ENCODE measurements around the gene B9D2. TPM values are rescaled to one million over a fixed set of nuclear protein-coding genes. Genes with fewer than 3 reads are reported as not detected.

Gene B9D2
- total RNA-seq, 1 donor from 2014 or later = 2.5 TPM

DNA sequence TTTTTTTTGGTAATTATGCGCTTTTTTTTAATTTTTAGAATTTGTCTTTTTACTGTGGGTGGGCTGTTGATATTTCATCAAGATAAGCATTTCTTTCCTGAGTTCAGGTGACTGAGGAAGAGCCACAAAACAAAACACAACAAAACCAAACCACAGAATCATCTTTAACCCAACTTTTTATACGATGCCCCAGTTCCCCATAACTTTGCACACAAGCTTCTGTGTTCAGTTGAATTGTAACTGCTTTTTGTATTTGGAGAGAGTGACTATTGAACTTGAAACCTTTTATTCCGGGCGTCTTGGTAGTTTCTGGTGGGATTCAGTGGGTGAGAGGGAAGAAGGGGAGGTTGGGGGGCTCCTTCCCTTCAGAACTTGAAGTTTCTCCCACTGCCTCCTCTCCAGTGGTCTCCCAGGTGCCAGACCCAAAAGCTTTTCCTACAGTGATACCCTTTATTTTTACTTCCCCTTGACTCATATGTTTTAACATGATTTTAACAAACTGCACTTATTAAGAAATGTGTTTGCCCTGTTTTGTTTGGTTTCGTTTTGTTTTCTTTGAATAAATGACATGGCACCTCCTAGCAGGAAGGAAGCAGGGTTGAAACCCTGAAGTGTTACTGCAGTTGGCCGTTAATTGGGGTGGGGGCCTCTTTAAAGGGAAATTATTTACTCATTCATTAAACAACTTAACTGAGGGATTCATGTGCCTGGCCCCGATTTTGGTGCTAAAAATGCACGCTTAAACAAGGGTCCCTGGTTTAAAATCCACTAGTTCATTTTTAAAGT is 56.7 kb downstream of the B9D2 start:
- Mint-ChIP-seq H3K4me1 (peaks cover 22% of the 10 kb centered on the region), H3K27me3 (ENCODE audit: insufficient read depth, low read depth) (peaks cover 5% of the 10 kb centered on the region), H3K4me3 (no peak overlapping the region), H3K27ac (peak overlapping the region; percentile 88), H3K9me3 (no peaks in the 10 kb centered on the region), H3K36me3 (peaks cover 20% of the 10 kb centered on the region)
- Histone ChIP-seq H3K79me2 (ENCODE audit: low read depth) (peaks cover 19% of the 10 kb centered on the region), H3K36me3 (peaks cover 7% of the 10 kb centered on the region), H3K4me3 (no peak overlapping the region), H3K9me3 (ENCODE audit: low read depth) (no peaks in the 10 kb centered on the region), H3K9ac (no peak overlapping the region), H3K4me2 (no peak overlapping the region), H3F3A (ENCODE audit: low read depth) (peaks cover 67% of the 10 kb centered on the region), H4K20me1 (ENCODE audit: low read depth) (peaks cover 6% of the 10 kb centered on the region), H3K27me3 (no peaks in the 10 kb centered on the region), H3K27ac (peak overlapping the region; percentile 85), H3K4me1 (peaks cover 10% of the 10 kb centered on the region), H2AFZ (replicated peaks) (no peak overlapping the region)
- DNase-seq (ENCODE audit: low spot score) = no peak
- no peak for TF ChIP-seq EZH2phosphoT487 (IDR thresholded peaks at IDR 0.05)
- TF ChIP-seq EZH2 (IDR thresholded peaks at IDR 0.05) = no peak
- TF ChIP-seq, protein P1, sequence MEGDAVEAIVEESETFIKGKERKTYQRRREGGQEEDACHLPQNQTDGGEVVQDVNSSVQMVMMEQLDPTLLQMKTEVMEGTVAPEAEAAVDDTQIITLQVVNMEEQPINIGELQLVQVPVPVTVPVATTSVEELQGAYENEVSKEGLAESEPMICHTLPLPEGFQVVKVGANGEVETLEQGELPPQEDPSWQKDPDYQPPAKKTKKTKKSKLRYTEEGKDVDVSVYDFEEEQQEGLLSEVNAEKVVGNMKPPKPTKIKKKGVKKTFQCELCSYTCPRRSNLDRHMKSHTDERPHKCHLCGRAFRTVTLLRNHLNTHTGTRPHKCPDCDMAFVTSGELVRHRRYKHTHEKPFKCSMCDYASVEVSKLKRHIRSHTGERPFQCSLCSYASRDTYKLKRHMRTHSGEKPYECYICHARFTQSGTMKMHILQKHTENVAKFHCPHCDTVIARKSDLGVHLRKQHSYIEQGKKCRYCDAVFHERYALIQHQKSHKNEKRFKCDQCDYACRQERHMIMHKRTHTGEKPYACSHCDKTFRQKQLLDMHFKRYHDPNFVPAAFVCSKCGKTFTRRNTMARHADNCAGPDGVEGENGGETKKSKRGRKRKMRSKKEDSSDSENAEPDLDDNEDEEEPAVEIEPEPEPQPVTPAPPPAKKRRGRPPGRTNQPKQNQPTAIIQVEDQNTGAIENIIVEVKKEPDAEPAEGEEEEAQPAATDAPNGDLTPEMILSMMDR (IDR thresholded peaks at IDR 0.05) = no peak

- Histone ChIP-seq H3K9me3 (ENCODE audit: low read depth) (no peaks in the 10 kb centered on the region), H3K4me2 (no peak overlapping the region), H3K9ac (no peak overlapping the region), H3K27ac (peak overlapping the region; percentile 85), H3K79me2 (ENCODE audit: low read depth) (peaks cover 7% of the 10 kb centered on the region), H3K36me3 (peaks cover 7% of the 10 kb centered on the region), H2AFZ (replicated peaks) (no peak overlapping the region), H3K27me3 (no peaks in the 10 kb centered on the region), H3K4me1 (peaks cover 5% of the 10 kb centered on the region), H3K4me3 (no peak overlapping the region), H3F3A (ENCODE audit: low read depth) (peaks cover 67% of the 10 kb centered on the region), H4K20me1 (ENCODE audit: low read depth) (peaks cover 6% of the 10 kb centered on the region)
- DNase-seq (ENCODE audit: low spot score) = no peak
- H3K4me3 Mint-ChIP-seq = no peak overlapping the region
- H3K4me1 Mint-ChIP-seq = peaks cover 18% of the 10 kb centered on the region
- TF ChIP-seq, protein P1 (IDR thresholded peaks at IDR 0.05) = no peak
- TF ChIP-seq EZH2 (IDR thresholded peaks at IDR 0.05) = no peak
- TF ChIP-seq EZH2phosphoT487 (IDR thresholded peaks at IDR 0.05) = no peak
- H3K36me3 Mint-ChIP-seq = peaks cover 28% of the 10 kb centered on the region
- no peaks in the 10 kb centered on the region for H3K9me3 Mint-ChIP-seq
- peaks cover 5% of the 10 kb centered on the region for H3K27me3 Mint-ChIP-seq (ENCODE audit: insufficient read depth, low read depth)
- no peak overlapping the region for H3K27ac Mint-ChIP-seq
Observed at GRCh38 chr19:41305927-41306793, 57.8 kb downstream of the B9D2 start.

DNA sequence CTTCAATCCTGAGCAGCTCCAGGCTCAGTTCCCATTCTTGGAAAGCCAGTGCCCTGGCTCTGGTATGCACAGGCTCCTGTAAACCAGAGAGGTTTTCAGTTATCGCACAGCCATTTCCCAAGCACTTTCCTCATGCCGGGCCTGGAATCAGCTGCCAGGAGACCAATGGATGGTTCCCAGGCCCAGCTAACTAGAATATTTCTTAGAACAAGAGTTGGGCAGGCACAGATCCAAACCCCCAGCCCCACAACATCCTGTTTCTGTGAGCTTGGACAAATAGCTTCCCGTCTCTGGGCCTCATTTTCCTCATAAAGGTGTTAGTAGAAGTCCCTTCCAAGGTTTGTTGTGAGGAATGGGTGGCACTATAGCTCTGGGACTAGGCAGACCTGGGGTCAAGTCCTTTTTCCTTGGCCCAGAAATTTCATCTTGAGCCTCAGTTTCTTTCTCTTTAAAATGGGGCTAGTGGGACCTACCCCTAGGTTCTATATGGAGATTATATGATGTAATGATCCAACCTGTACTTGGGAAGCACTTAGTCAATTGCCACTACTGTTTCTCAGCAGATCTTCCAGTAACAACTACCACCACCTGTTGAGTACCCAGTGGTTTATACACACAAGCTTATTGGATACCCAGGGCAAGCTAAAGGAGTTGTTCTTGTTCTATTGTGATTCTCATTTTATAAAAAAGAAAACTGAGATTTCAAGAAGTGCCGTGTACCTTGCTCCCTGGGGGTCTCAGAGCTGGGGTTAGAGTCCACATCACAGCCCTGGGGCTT is 59.1 kb downstream of the B9D2 start:
- peaks cover 28% of the 10 kb centered on the region for H3K36me3 Mint-ChIP-seq
- peaks cover 57% of the 10 kb centered on the region for H3F3A ChIP-seq (ENCODE audit: low read depth)
- peaks cover 13% of the 10 kb centered on the region for H3K4me1 Mint-ChIP-seq

More for the DNA sequence above, 59.1 kb downstream of the B9D2 start:
- Histone ChIP-seq H3K27ac (no peak overlapping the region), H4K20me1 (ENCODE audit: low read depth) (peaks cover 9% of the 10 kb centered on the region), H3K9me3 (ENCODE audit: low read depth) (no peaks in the 10 kb centered on the region), H3K4me3 (no peak overlapping the region), H2AFZ (replicated peaks) (no peak overlapping the region), H3K79me2 (ENCODE audit: low read depth) (no peaks in the 10 kb centered on the region), H3K9ac (no peak overlapping the region), H3K4me2 (no peak overlapping the region), H3K27me3 (no peaks in the 10 kb centered on the region), H3K36me3 (peaks cover 7% of the 10 kb centered on the region), H3K4me1 (no peaks in the 10 kb centered on the region)
- no peak overlapping the region for H3K27ac Mint-ChIP-seq
- H3K27me3 Mint-ChIP-seq (ENCODE audit: insufficient read depth, low read depth) = no peaks in the 10 kb centered on the region
- no peak overlapping the region for H3K4me3 Mint-ChIP-seq
- DNase-seq (ENCODE audit: low spot score) = no peak
- no peak for TF ChIP-seq EZH2 (IDR thresholded peaks at IDR 0.05)
- TF ChIP-seq EZH2phosphoT487 (IDR thresholded peaks at IDR 0.05) = no peak
- TF ChIP-seq, protein P1 (IDR thresholded peaks at IDR 0.05) = no peak
- no peaks in the 10 kb centered on the region for H3K9me3 Mint-ChIP-seq

Other genes with a start within 250 kb of the B9D2 start
- not detected in 2 replicates for gene CYP2F1, start 249.7 kb downstream of the B9D2 start, total RNA-seq (ENCODE audit: low replicate concordance)
- gene CYP2S1, start 170.9 kb downstream of the B9D2 start, total RNA-seq (ENCODE audit: low replicate concordance) = 2.0 and 8.3 TPM in 2 replicates
- gene AXL, start 144.9 kb downstream of the B9D2 start, total RNA-seq (ENCODE audit: low replicate concordance) = 24.7 and 45.6 TPM in 2 replicates
- 126 and 188 TPM in 2 replicates for gene HNRNPUL1, start 99.8 kb downstream of the B9D2 start, total RNA-seq (ENCODE audit: low replicate concordance)
- gene CCDC97, start 54.0 kb downstream of the B9D2 start, total RNA-seq (ENCODE audit: low replicate concordance) = 14.1 and 19.1 TPM in 2 replicates
- 0.65 and 1.3 TPM in 2 replicates for gene TGFB1, start 10.2 kb downstream of the B9D2 start, total RNA-seq (ENCODE audit: low replicate concordance)
- gene TMEM91, start 12.4 kb upstream of the B9D2 start, total RNA-seq (ENCODE audit: low replicate concordance) = 4.5 and 10.7 TPM in 2 replicates
- gene EXOSC5, start 33.2 kb upstream of the B9D2 start, total RNA-seq (ENCODE audit: low replicate concordance) = 10.3 and 26.0 TPM in 2 replicates
- 25.7 and 62.8 TPM in 2 replicates for gene BCKDHA, start 33.7 kb upstream of the B9D2 start, total RNA-seq (ENCODE audit: low replicate concordance)
- gene B3GNT8, start 63.2 kb upstream of the B9D2 start, total RNA-seq (ENCODE audit: low replicate concordance) = 1.3 TPM in 1 of 2 replicates, not detected in the other
- gene DMAC2, start 75.8 kb upstream of the B9D2 start, total RNA-seq (ENCODE audit: low replicate concordance) = 39.8 and 89.4 TPM in 2 replicates
- not detected in 2 replicates for gene ERICH4, start 79.0 kb upstream of the B9D2 start, total RNA-seq (ENCODE audit: low replicate concordance)
- gene CEACAM21, start 212.0 kb upstream of the B9D2 start, total RNA-seq (ENCODE audit: low replicate concordance) = 0.19 TPM in 1 of 2 replicates, not detected in the other

Data from neural progenitor cell (in vitro differentiated cells).